Activated CD8-positive, alpha-beta T cell treated with anti-CD3 and anti-CD28 coated beads for 36 hours (primary cell): ENCODE data around the gene KLHL29. TPM values are rescaled to one million over a fixed set of nuclear protein-coding genes. Genes with fewer than 3 reads are reported as not detected.
A peak's percentile ranks its signal among the peaks of the same experiment; 100 is the strongest.

Experiments
- ATAC-seq: fragments of 200-7000 bp; cut with Tn5 transposase; one replicate; pipeline ENCODE4 v1.10.0; 2021; ENCODE audit warnings: mild to moderate bottlenecking, moderate library complexity
- CTCF ChIA-PET: fragments of 350-600 bp; sonication (Branson Sonifier 250); formaldehyde crosslinking; loops from one replicate; lab custom pipeline; 2021; ENCODE audit warnings: antibody characterized with exemption; lab: Charles Lee
- POLR2A ChIA-PET: fragments of 350-600 bp; sonication (Branson Sonifier 250); formaldehyde crosslinking; loops from one replicate; lab custom pipeline; 2021; ENCODE audit warnings: antibody characterized with exemption; lab: Charles Lee
- DNase-seq: peaks from one replicate; pipeline ENCODE4 v3.0.0-alpha.2; 2020
- H3K27ac Mint-ChIP-seq: one replicate; pipeline ENCODE4 v1.8.0; 2021; ENCODE audit warnings: mild to moderate bottlenecking, mixed read lengths
- H3K27me3 Mint-ChIP-seq: one replicate; pipeline ENCODE4 v1.8.0; 2021; ENCODE audit warnings: mixed read lengths
- H3K36me3 Mint-ChIP-seq: one replicate; pipeline ENCODE4 v1.8.0; 2021; ENCODE audit warnings: low read depth, mixed read lengths
- H3K4me1 Mint-ChIP-seq: one replicate; pipeline ENCODE4 v1.8.0; 2021; ENCODE audit warnings: low read depth, mixed read lengths
- H3K4me3 Mint-ChIP-seq: one replicate; pipeline ENCODE4 v1.8.0; 2021; ENCODE audit warnings: mild to moderate bottlenecking, moderate library complexity, mixed read lengths
- H3K9me3 Mint-ChIP-seq: one replicate; pipeline ENCODE4 v1.8.0; 2021; ENCODE audit warnings: mixed read lengths
- CTCF ChIP-seq: fragments of 200-600 bp; IDR thresholded peaks from one replicate; pipeline ENCODE4 v1.8.0; 2022; ENCODE audit warnings: antibody characterized with exemption, mild to moderate bottlenecking
- intact Hi-C: fragments of 100-400 bp; cut with micrococcal nuclease; formaldehyde crosslinking; loops from one replicate; pipeline ENCODE4 v1.10.0; 2022
- total RNA-seq, 2 experiments: library from RNA; stranded (reverse); gene quantifications; one replicate each; pipeline ENCODE4 v1.2.3, GENCODE V29; 2021

Gene KLHL29
- total RNA-seq, 2 experiments from 2014 or later, result 1.0 to 1.2 TPM

DNA sequence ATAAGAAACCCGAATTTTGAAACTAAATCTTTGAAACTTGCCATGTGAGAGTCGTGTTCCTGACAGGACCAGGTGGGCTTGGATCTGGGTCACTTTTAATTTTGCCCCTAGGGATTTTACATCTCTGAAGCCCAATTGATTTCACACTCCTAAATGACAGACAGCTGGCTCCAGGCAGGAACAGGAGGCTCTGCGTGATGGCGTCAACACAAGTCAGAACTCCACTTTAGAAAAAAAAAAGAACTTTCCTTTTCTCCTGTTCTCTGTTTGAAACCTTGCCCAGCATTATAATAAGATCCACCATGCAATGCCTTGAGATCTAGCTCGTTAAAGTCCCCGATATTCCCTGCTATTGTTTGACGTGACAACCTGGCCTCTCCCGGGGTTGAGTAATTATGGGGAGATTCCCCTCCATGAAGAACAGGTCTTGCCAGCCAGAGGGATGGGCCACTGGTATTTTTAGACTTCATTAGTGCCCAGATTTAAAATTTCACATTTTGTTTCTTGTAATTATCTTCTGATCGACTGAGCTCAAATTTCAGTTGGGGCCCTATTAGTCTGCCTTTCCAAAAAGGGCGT is 260.3 kb downstream of the KLHL29 start:
- Mint-ChIP-seq H3K4me3 (no peak overlapping the region), H3K36me3 (no peaks in the 10 kb centered on the region), H3K27me3 (no peaks in the 10 kb centered on the region), H3K4me1 (peaks cover 4% of the 10 kb centered on the region), H3K9me3 (no peaks in the 10 kb centered on the region), H3K27ac (no peak overlapping the region)
- POLR2A ChIA-PET, result no interaction called here
- no peak for ATAC-seq
- DNase-seq, result no peak
- intact Hi-C loops, result no loop called here
- CTCF ChIA-PET, result interaction anchor here (1.1 to 1.2 kb wide), 3 partner anchors 11 to 139 kb away, joined by 3 read pairs; no protein-coding TSS in a partner anchor
- TF ChIP-seq CTCF, result no peak

GRCh38 chr2:23647563-23647962 is 262.6 kb downstream of the KLHL29 start:
- CTCF ChIA-PET, result interaction anchor here (1.3 kb wide), 1 partner anchor 23 kb away, joined by 5 read pairs; no protein-coding TSS in a partner anchor
- Mint-ChIP-seq H3K4me3 (no peak overlapping the region), H3K27me3 (no peaks in the 10 kb centered on the region), H3K27ac (no peak overlapping the region), H3K36me3 (no peaks in the 10 kb centered on the region), H3K4me1 (peaks cover 4% of the 10 kb centered on the region), H3K9me3 (no peaks in the 10 kb centered on the region)
- DNase-seq, result no peak
- intact Hi-C loops, result no loop called here
- no peak for TF ChIP-seq CTCF
- POLR2A ChIA-PET, result no interaction called here
- ATAC-seq, result no peak

GRCh38 chr2:23649303-23649702 is 264.3 kb downstream of the KLHL29 start:
- Mint-ChIP-seq H3K4me1 (peaks cover 4% of the 10 kb centered on the region), H3K27me3 (no peaks in the 10 kb centered on the region), H3K4me3 (no peak overlapping the region), H3K9me3 (no peaks in the 10 kb centered on the region), H3K36me3 (no peaks in the 10 kb centered on the region), H3K27ac (no peak overlapping the region)
- DNase-seq, result no peak
- TF ChIP-seq CTCF, result no peak
- ChIA-PET POLR2A (no interaction called here), CTCF (no interaction called here)
- intact Hi-C loops, result no loop called here
- ATAC-seq, result no peak

DNA sequence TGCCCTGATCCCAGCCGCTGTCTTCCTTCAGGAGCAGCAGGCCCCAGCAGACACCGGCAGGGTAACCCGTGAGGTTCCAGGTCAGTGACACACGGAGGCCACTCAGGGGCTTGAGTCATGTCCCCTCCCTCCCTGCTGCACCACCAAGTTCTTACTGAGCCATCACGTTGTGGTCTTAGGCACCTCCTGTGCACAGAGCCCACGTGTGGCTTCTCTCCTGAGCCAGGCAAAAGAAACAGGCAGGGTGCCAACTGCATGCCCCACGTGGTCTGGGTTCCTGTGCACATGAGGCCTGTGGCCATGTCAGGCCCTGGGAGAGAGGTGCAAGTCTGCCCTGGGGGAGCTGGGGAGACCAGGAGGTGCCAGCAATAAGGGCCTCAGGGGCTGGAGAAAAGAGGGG is 264.8 kb downstream of the KLHL29 start:
- H3K36me3 Mint-ChIP-seq, result no peaks in the 10 kb centered on the region
- H3K27ac Mint-ChIP-seq, result no peak overlapping the region
- H3K4me1 Mint-ChIP-seq, result peaks cover 4% of the 10 kb centered on the region
- H3K27me3 Mint-ChIP-seq, result no peaks in the 10 kb centered on the region
- H3K4me3 Mint-ChIP-seq, result no peak overlapping the region
- peak; percentile 57 for DNase-seq
- intact Hi-C loops, result no loop called here
- ChIA-PET CTCF (no interaction called here), POLR2A (no interaction called here)
- peak; percentile 80 for ATAC-seq
- no peak for TF ChIP-seq CTCF
- H3K9me3 Mint-ChIP-seq, result no peaks in the 10 kb centered on the region

DNA sequence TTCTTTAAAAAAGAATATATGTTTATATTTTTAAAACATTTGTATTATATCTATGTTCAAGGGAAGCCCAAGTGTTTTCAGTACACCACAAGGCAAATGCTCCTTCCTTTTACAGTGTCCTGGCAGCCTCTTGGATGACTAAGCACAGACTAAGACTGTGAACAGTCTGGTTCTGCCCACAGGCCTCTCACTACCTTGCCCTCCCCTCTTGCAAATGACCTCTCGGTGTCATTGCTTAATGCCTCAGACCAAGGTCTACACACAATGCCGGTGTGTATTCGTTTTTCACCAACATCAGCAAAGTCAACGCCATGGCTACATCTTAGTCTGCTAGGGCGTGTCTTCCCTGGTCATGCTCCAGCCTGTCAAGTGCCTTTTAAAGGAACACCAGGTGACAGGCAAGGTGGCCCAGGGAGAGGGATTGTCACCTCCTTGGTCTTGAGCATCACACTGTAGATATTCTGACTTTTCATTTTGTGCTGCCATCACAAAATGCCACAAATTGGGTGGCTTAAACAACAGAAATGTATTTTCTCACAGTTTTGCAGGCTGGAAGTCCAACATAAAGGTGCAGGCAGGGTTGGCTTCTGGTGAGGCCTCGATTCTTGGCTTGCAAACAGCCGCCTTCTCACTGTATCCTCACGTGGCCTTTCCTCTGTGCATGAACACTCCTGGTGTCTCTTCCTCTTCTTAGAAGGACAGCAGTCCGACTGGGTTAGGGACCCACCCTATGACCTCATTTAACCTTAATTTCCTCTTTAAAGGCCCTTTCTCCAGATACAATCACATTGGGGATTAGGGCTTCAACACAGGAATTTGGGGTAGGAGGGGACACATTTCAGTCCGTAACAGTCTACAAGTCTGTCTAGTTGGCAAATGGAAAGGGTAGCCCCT is 266.5 kb downstream of the KLHL29 start:
- no peak overlapping the region for H3K27ac Mint-ChIP-seq
- CTCF ChIA-PET, result no interaction called here
- no peak overlapping the region for H3K4me3 Mint-ChIP-seq
- H3K4me1 Mint-ChIP-seq, result peaks cover 4% of the 10 kb centered on the region
- ATAC-seq (peak; percentile 27), DNase-seq (no peak)
- TF ChIP-seq CTCF, result no peak
- POLR2A ChIA-PET, result no interaction called here
- no peaks in the 10 kb centered on the region for H3K9me3 Mint-ChIP-seq
- no peaks in the 10 kb centered on the region for H3K27me3 Mint-ChIP-seq
- intact Hi-C loops, result no loop called here
- no peaks in the 10 kb centered on the region for H3K36me3 Mint-ChIP-seq
